GM19351 (cell line): ENCODE measurements around the gene SHOC1.
"Not testable (repeated sequence)": the region's sequence is repeated elsewhere in the genome, so short reads cannot be mapped to it uniquely, and the experiment has no call there.

Experiments
- ATAC-seq: cut with Tn5 transposase; IDR thresholded peaks from one replicate; pipeline ENCODE4 v1.9.1; 2021; ENCODE audit warnings: mild to moderate bottlenecking, moderate library complexity; ENCODE audit not compliant: unreplicated experiment

The SHOC1 gene

GRCh38 chr9:111794835-111795556, at the start of gene SHOC1:
TSS of gene SHOC1 (minus strand) at chr9:111794937. CDS start at chr9:111791418, 3,519 bp downstream.
- no peak for ATAC-seq

- no peak for ATAC-seq
These were observed 49.2 kb upstream of the SHOC1 start for GRCh38 chr9:111843971-111844370.

- no peak for ATAC-seq
These were observed 47.6 kb upstream of the SHOC1 start for GRCh38 chr9:111842313-111842712.

GRCh38 chr9:111840442-111840841, 45.7 kb upstream of the SHOC1 start:
- ATAC-seq = no peak

- no peak for ATAC-seq
These were observed 45.2 kb upstream of the SHOC1 start for GRCh38 chr9:111839987-111840386.

GRCh38 chr9:111839387-111839786, 44.6 kb upstream of the SHOC1 start:
- ATAC-seq = peak; percentile 94

- no peak for ATAC-seq
These were observed 43.7 kb upstream of the SHOC1 start for GRCh38 chr9:111838439-111838838.

GRCh38 chr9:111836311-111836710, 41.6 kb upstream of the SHOC1 start:
- ATAC-seq = no peak

- ATAC-seq = no peak
These were observed 39.2 kb upstream of the SHOC1 start for GRCh38 chr9:111833941-111834340.

- no peak for ATAC-seq
These were observed 37.7 kb upstream of the SHOC1 start for GRCh38 chr9:111832449-111832848.

- no peak for ATAC-seq
These were observed 36.8 kb upstream of the SHOC1 start for GRCh38 chr9:111831371-111832108.

GRCh38 chr9:111828193-111828592, 33.5 kb upstream of the SHOC1 start:
- no peak for ATAC-seq

- no peak for ATAC-seq
These were observed 30.9 kb upstream of the SHOC1 start for GRCh38 chr9:111825468-111826145.

- ATAC-seq = no peak
These were observed 26.3 kb upstream of the SHOC1 start for GRCh38 chr9:111821006-111821528.

- ATAC-seq = no peak
These were observed 24.6 kb upstream of the SHOC1 start for GRCh38 chr9:111819360-111819759.

GRCh38 chr9:111815285-111816070, 20.7 kb upstream of the SHOC1 start:
- no peak for ATAC-seq

- ATAC-seq = no peak
These were observed 17.6 kb upstream of the SHOC1 start for GRCh38 chr9:111812337-111812736.

- no peak for ATAC-seq
These were observed 16.2 kb upstream of the SHOC1 start for GRCh38 chr9:111810908-111811307.

GRCh38 chr9:111810415-111810814, 15.7 kb upstream of the SHOC1 start:
- ATAC-seq = not testable (repeated sequence)

- no peak for ATAC-seq
These were observed 12.5 kb upstream of the SHOC1 start for GRCh38 chr9:111807197-111807596.

- ATAC-seq = no peak
These were observed 11.5 kb upstream of the SHOC1 start for GRCh38 chr9:111806259-111806658.
